HG03108 (cell line): Measurements from ENCODE around the gene MAPRE2.

Experiments used
- ATAC-seq: cut with Tn5 transposase; IDR thresholded peaks from one replicate; pipeline ENCODE4 v1.9.1; 2021; ENCODE audit warnings: moderate library complexity; ENCODE audit not compliant: unreplicated experiment

The MAPRE2 gene

DNA sequence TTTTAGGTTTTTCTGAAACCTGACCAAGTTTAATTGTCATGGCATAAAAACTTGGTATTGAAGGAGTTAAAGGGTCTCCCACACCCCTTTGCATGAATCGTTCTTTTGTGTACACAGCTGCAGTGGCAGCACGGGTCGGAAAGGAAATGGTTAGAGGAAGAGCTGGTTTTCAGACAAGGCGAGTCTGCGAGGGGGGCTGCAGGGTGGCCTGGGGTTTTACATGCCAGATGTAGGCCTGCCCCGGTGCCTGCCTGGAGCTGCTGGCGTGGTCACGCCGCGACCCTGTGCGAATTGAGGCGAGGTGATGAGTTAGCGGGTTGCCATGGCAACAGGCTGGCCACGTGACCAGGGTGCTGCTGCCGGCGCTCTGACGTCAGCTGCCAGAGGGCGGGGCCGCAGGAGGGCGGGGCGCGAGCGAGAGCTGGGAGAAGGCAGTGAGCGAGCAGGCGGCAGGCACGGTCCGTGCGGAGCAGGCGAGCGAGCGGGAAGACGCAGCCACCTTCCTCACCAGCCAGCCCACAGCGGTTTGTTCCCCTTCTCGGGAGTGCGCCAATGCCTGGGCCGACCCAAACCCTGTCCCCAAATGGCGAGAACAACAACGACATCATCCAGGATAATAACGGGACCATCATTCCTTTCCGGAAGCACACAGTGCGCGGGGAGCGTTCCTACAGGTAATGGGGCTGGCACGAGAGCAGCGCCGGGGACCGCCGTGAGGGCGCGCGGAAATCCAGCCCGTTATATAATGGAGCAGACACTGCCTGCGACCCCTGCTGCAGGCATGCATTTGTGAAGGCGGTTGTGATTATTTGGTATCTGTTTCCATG lies at the start of gene MAPRE2:
Gene MAPRE2, plus strand, starts transcription at position 426 of the 827 bp plus-strand sequence. Its CDS starts 127 bp downstream, at position 553.
- peak; percentile 75 for ATAC-seq

DNA sequence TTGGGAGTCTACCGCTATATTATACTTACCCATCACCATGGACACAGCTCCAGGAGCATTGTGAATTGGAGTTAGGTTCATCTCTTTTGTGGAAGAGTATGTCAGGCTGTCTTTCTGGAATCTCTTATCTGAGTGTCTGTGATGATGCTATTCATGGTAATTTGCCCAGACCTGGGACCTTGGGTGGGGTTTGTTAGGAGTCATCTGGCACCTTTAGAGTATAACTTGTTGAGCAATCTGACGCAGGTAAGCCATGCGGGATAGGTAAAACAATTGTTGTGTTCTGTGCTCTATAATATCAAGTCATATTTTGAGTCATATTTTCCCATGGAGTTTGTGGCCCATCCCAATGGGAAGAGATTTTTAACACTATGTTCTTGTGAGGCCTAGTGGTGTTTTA lies 49.7 kb upstream of the MAPRE2 start:
- ATAC-seq = no peak

DNA sequence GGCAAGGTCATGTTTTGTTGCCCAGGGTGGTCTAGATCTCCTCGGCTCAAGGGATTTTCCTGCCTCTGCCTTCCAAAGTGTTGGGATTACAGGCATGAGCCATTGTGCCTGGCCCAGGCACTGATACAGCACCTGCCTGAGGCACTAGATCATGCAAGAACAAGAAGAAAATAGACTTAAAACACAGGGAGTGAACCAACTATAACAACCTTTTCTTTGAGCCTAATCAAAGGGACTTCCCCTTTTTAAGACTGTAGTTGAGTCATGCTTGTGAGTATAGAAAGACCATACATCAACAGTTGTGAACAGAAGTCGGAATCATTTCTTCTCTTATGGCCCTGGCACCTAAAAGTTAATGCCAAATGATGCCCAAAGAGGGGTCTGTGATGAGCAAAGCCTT lies 47.9 kb upstream of the MAPRE2 start:
- no peak for ATAC-seq

DNA sequence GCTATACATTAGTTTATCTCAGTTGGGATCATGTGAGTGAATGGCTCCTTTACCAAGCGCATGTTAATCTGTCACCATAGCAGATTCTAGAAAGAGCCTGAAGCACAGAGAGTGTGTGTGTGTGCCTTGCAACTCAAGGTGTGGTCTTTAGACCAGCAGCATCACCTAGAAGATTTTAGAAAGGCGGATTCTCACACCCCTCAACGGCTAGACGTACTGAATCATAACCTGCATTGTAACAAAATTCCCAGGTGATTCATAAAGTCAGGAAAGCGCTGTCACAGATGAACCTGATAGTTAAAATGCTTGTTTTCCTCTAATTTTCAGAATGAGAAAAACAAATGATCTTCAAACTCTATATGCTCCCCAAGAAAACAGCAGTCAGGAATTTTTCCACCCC lies 45.5 kb upstream of the MAPRE2 start:
- ATAC-seq = no peak

DNA sequence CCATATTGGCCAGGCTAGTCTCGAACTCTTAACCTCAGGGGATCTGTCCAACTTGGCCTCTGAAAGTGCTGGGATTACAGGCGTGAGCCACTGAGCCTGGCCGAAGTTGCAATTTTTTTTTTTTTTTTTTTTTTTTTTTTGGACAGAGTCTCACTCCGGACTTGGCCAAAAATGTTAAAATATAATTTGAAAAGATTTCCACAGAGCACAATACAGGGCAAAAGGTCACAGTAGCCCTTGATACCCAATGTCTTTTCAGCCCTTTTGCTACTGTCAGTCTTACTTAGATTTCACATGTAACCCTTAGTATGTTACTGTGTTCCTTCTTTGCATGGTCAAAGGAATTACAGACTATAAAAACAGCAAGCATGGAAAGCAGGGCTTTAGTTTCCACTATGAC lies 42.6 kb upstream of the MAPRE2 start:
- no peak for ATAC-seq

DNA sequence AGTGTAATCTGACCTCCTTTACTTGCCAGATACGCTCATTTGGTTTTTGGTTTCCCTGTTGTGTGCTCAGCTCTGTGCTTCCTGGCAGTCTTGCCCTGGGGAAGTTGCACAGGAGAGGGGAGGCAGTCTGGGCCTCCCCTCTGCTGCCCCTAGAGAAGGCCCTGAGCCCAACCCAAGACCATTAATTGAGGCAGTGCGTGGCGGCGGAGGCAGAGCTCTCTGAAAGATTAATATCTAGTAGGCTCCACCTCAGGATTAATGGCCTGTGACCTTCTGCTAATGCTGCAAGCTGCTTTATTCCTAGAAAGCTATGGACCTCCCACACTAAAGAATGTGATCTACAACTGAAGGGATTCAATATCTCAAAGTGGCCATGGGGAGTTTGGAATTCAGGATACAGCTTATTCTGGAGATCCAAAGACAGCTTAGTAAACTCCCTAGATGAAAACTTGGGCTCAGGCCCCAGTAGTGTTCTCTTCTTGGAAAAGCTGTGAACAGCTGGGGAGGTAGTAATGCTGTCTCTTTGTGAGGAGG lies 41.4 kb upstream of the MAPRE2 start:
- no peak for ATAC-seq

DNA sequence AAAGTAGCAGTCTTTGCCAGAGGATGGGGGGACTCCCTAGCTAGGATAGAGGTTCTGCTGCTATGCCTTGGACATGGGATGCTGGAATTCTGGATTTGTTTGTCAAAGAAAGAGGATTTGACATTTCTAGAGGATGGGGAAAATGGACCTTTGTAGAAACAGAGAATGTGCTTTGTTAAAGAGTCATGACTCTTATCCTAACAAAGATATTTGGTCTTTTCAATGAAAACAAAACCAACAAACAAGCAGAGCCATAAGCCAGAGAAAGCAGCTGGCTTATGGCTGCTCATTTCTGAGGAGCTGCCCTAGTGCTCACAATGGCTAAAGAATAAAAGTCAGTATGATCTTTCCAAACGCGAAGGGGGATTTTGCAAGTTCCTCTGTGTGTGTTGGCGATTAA lies 40.8 kb upstream of the MAPRE2 start:
- no peak for ATAC-seq

DNA sequence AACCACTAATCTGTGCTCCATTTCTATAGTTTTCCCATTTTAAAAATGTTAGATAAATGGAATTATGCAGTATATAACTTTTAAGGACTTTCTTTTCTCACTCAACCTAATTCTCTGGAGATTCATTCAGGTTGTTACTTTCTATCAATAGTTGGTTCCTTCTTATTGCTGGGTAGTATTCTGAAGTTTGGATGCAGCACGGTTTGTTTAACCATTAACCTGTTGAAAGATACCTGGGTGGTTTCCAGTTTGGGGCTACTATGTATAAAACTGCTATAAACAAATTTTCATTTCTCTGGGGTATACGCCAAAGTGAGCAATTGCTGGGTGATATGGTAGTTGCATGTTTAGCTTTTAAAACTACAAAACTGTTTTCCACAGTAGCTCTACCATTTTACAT lies 39.1 kb upstream of the MAPRE2 start:
- ATAC-seq = no peak

DNA sequence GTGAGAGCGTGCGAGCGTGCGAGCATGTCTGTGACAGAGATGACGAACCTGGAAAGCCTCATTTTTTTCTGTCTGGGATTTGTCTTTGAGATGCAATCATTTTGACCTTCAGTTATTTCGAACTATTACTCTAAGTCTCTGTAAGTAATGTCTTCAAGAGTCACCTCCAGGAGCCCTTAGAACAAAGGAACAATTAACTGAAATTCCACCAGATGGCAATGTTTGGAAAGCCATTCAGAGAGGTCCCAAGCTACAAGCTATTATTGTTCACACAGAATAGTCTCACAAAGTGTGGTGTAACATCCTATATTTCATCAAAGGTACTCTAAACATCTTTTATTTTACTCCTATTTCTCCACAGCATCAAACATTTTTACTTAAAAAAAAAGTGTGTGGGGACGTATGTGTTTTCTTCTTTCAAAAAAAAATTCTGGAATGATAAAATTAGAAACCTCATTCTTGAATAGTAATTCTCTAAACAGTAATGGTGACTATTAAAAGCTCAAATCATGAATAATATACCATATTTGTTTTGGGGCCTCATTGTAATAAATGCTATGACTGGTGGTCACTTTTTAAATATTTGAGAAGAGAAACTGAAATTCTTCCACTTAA lies 35.1 kb upstream of the MAPRE2 start:
- peak; percentile 72 for ATAC-seq

DNA sequence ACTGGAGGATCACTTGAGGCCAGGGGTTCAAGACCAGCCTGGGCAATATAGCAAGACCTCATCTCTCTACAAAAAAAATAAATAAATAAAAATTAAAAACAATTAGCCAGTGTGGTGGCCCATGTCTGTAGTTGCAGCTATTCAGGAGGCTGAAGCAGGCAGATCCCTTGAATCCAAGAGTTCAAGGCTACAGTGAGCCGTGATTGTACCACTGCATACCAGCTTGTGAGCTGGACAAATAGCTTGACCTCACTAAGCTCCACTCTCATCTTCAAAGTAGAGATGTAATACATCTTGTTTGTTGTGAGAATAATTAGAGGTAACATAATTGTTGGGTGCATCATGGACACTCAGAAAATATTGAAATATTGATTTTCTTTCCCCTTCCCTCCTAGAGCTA lies 31.1 kb upstream of the MAPRE2 start:
- no peak for ATAC-seq

DNA sequence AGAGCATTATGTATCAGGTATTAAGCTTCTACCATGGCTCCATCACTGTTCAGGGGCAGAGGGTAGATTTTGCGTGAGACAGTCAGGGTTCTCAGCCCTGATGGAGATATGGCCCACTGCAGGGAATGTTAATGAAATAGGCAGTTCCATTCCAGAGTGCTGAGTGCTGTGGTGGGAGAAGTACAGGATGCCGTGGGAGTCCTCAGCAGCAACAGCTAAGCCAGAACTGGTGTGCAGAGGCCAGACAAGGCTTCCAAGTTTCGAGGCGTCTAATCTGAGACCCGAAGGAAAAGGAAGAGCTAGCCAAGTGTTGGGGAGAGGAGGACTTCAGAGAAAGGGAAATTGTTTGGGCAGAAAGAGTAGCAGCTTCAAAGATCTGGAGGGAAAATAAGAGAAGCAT lies 30.2 kb upstream of the MAPRE2 start:
- ATAC-seq = no peak

DNA sequence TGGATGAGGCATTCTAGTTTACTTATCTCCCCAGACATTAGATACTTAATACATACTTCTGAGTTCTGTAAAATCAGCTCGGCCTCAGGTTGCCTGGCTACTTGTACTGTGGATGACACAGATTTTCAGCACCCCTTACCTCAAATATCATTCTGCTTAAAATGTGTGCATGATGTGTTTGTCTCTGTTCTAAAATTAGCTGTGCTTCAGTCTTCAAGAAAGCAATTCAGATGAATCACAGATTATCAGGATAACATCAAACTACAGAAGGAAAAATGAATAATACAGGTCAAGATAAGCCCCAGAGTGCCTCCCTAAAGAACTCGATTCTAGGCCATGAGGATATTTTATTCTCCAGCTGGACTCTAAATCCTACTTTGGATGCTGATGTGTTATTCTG lies 21.3 kb upstream of the MAPRE2 start:
- ATAC-seq = no peak

DNA sequence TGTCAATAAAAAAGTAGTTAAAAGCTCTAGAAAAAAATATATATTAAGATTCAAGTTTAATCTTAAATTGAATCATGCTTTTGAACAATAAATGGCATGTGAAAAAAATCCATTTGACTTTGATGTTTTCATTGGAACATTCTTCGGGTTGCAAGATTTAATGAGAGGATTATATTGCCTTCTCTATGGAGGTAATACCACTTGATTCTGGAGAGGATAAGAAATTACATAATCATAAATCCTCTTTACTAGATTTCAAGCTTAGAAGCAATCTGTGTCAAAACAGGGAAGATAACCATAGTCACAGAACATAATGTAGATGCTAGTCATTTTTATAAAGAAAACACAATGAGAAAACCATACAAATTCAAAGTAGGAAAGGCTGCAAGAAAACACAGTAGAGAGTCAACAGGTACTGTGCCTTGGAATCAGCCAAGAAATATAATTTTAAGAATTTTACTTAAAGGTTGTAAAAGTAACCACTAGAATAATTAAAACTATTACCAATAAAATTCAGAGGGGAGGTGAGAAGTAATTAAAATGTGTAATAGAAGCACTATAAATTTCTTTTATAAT lies 18.7 kb upstream of the MAPRE2 start:
- ATAC-seq = no peak

DNA sequence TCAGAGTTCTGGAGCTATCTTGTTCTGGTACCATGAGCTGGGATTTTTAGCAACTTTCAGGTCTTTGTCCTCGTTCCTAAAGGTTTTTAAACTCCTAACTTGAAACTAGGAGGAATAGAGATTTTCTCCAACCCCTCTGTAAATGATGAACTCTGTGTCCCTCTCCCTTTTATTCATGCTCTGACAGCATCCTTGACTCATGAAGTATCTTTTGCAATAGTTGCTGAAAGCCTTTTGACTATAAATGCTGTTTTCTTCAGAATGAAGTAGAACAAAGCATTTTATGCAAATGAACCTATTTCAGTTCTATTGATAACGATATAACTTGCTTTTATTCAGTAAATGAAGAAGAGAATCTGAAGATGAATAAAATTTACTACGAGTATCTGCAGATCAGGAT lies 17.0 kb upstream of the MAPRE2 start:
- ATAC-seq = no peak

DNA sequence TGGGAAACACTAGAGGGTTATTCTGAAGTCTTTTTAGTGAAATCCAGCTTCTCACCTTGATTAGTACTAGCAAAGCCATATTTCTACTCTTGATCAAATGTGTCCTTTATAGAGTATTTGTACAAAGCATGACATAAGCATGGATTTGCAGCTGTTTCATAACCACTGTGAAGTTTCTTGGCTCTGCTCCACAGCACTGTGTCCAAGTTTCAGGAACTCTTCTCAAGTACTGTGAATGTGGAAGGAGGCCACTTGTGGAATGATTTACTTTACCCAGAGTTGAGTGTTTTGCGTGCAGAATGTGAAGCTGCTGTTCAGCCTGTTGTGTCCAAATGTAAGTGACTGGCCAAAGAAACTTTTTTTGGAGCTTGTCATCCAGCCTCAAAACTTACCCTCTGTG lies 16.2 kb upstream of the MAPRE2 start:
- ATAC-seq = no peak

DNA sequence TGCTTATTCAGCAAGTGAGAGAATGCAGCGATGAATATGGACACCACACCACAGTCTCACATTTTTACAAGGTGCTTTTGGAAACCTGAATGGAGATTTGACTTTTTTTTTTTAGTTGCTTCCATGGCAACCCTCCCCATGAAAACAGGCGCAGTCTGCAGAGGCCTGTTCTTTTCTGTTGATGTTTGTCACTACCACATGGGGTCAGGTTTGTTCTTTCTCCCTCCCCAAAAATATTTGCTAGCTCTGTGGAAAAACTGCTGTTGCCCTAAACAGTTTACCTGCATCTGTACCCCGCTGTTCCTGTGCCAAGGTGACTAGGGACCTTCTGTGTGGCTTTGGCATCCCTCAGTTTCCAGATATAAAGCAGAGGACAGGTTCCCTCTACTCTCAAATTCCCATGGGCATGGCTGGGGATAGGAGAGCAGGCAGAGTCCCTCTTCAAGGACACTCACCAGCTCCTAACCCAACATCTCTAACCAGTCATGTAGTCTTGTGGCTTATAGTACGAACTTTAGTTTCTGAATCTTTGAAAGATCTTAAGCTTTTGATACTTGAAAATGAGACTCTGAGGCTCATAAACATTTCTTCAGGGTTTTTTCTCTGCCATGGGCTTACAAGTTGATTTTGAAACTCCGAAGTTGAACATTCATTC lies 14.7 kb upstream of the MAPRE2 start:
- no peak for ATAC-seq

DNA sequence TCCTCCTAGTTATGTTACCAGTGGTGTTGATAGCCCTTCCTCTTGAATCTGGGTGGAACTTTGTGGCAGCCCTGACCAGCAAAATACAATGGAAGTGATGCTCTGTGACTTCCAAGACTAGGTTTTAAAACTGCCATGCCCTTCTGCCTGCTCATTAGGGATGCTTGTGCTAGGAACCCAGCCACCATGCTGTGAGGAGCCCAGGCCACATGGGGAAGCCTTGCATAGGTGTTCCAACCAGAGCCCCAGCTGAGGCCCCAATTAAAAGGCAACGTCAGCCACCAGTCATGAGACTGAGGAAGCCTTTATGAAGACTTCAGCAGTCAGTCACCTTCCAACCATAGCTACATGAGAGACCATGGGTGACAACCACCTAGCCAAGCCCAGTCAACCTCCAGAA lies 14.0 kb upstream of the MAPRE2 start:
- no peak for ATAC-seq

DNA sequence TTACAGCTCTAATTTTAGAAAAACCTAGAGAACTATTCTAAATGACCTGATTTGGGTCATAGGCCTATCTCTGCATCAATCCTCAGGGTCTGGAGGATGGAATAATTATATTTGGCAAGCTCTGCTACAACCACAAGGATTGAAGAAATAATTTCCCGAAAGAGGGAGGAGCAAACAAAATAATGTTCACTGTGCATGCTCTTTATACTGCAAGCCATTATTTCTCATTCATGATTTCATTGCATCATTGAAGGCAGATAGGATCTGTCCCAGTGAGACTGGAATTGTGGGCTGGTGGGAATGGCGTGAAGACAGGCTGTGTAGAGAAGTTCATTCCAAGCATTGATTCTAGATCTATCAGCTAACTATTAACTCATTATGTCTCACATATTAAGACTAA lies 12.7 kb upstream of the MAPRE2 start:
- ATAC-seq = no peak

DNA sequence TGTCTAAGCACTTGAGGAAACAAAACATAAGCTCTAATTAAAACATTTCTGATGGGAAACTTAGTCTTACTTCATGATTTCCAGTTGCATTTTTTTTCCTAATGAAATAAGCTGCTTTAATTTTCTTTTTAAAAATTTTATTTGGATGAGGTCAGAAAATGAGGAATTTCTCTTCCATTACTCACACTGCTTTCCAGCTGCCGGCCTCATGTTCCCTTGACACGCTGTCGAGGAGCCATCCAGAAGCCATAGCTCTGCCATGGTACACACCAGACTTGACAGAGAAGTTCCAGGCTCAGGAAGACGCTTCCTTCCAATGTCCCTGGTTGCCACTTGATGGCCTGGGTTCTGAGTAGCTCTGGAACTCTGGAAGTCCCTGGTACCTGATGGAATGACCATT lies 12.1 kb upstream of the MAPRE2 start:
- no peak for ATAC-seq

DNA sequence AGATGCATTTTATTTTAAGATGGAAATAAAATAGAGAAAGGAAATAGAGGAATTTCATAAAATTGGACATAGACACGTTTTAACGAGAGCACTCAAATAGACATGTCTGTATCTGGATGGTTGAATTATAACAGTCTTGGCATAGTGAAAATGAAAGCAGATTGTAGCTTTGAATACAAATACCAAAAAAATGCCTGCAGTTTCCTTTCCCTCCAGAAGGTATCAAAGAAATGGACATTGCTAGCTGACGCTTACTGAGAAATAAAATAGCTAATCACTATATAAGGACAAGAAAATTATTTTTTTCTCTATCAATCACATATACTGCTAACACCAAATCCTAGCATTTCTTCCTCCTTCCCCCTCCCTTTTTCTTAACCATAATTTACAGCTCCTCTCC lies 11.4 kb upstream of the MAPRE2 start:
- ATAC-seq = no peak

DNA sequence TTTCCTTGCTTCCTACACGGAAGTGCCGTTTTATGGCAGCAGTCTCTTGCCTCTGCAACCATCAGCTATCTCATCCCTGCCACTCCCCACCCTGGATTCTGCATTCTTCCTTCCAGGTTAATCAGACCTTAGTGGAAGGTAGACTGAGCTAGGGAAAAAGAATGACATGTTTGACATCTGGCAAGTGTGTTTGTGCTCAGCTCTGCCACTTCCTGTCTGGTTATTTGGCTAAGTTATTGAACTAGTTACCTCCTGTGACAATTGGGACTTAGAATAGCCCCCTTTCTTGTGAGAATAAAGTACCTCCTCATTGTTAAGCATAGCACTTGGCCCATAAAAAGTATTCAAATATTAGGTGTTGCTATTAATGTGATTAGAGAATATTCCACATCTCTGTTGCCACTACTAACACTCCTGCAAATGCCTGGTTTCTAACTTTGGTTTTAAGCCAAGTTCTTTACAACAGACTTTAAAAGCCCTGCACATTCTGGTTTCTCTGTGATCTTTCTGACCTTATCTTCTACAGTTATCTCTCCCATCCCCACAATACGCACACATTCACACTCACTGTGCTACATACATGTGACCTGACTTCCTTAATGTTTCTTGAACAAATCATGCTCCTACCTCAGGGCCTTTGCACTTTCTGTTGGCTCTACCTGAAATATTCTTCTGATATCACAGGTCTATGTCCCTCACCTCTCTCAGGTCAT lies 10.8 kb upstream of the MAPRE2 start:
- no peak for ATAC-seq
